ENCODE results near the gene NKD2.

DNA sequence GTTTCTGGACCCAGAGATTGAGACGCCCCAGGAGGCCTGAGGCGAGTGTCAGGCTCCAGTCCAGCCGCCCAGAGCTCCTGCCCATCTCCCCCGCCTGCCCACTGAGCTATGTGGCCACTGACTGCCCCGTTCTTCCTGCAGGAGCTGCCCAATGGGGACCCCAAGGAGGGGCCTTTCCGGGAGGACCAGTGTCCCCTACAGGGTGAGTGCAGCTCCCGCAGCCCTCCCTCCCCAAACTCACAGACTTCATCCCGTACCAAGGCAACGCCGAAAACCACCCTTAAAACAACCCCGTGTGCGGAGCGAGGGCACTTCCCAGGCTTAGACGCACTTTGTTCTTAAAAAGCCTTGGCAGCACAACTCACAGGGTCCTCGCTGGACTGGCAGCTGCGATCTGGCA, 23.4 kb downstream of the NKD2 start:
- TF ChIP-seq, protein P1, sequence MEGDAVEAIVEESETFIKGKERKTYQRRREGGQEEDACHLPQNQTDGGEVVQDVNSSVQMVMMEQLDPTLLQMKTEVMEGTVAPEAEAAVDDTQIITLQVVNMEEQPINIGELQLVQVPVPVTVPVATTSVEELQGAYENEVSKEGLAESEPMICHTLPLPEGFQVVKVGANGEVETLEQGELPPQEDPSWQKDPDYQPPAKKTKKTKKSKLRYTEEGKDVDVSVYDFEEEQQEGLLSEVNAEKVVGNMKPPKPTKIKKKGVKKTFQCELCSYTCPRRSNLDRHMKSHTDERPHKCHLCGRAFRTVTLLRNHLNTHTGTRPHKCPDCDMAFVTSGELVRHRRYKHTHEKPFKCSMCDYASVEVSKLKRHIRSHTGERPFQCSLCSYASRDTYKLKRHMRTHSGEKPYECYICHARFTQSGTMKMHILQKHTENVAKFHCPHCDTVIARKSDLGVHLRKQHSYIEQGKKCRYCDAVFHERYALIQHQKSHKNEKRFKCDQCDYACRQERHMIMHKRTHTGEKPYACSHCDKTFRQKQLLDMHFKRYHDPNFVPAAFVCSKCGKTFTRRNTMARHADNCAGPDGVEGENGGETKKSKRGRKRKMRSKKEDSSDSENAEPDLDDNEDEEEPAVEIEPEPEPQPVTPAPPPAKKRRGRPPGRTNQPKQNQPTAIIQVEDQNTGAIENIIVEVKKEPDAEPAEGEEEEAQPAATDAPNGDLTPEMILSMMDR (conservative IDR thresholded peaks at IDR 0.05; ENCODE audit: low read length), result no peak
- no peak for TF ChIP-seq EZH2phosphoT487 (IDR thresholded peaks at IDR 0.05; ENCODE audit: borderline replicate concordance)
